GM19035 (cell line): ENCODE measurements around the gene CLPSL1.
A peak's percentile ranks its signal among the peaks of the same experiment; 100 is the strongest.
"Not testable (repeated sequence)": the region's sequence is repeated elsewhere in the genome, so short reads cannot be mapped to it uniquely, and the experiment has no call there.

Experiments
- ATAC-seq: cut with Tn5 transposase; IDR thresholded peaks from one replicate; pipeline ENCODE4 v1.9.1; 2021; ENCODE audit not compliant: unreplicated experiment

The CLPSL1 gene

GRCh38 chr6:35780719-35781118 lies at the start of gene CLPSL1:
TSS of gene CLPSL1 (plus strand) at chr6:35781019. CDS start at chr6:35781111, 92 bp downstream.
- no peak for ATAC-seq

GRCh38 chr6:35731414-35731735 lies 49.4 kb upstream of the CLPSL1 start:
- ATAC-seq, result peak; percentile 54

GRCh38 chr6:35731736-35732532 lies 48.9 kb upstream of the CLPSL1 start:
- peak; percentile 51 for ATAC-seq

GRCh38 chr6:35733633-35734032 lies 47.2 kb upstream of the CLPSL1 start:
- no peak for ATAC-seq

GRCh38 chr6:35734319-35734718 lies 46.5 kb upstream of the CLPSL1 start:
- not testable (repeated sequence) for ATAC-seq

- ATAC-seq, result no peak
These were observed 45.4 kb upstream of the CLPSL1 start for GRCh38 chr6:35735452-35735851.

- no peak for ATAC-seq
These were observed 44.4 kb upstream of the CLPSL1 start for GRCh38 chr6:35736253-35736894.

- no peak for ATAC-seq
These were observed 43.8 kb upstream of the CLPSL1 start, which contains the start of gene ARMC12 for GRCh38 chr6:35736982-35737412. TSS of gene ARMC12 (plus strand) at chr6:35737032. CDS start at chr6:35737109, 77 bp downstream.

GRCh38 chr6:35737413-35738211 lies 43.2 kb upstream of the CLPSL1 start:
- ATAC-seq, result no peak

GRCh38 chr6:35739645-35740524 lies 40.9 kb upstream of the CLPSL1 start:
- no peak for ATAC-seq

GRCh38 chr6:35742842-35743241 lies 38.0 kb upstream of the CLPSL1 start:
- ATAC-seq, result no peak

- no peak for ATAC-seq
These were observed 35.3 kb upstream of the CLPSL1 start for GRCh38 chr6:35745509-35745908.

- ATAC-seq, result no peak
These were observed 34.3 kb upstream of the CLPSL1 start for GRCh38 chr6:35746516-35746915.

GRCh38 chr6:35747877-35748276 lies 32.9 kb upstream of the CLPSL1 start:
- ATAC-seq, result no peak

- ATAC-seq, result no peak
These were observed 30.3 kb upstream of the CLPSL1 start for GRCh38 chr6:35750557-35750956.

- ATAC-seq, result no peak
These were observed 29.2 kb upstream of the CLPSL1 start for GRCh38 chr6:35751594-35751993.

GRCh38 chr6:35752330-35752729 lies 28.5 kb upstream of the CLPSL1 start:
- no peak for ATAC-seq

- ATAC-seq, result no peak
These were observed 26.2 kb upstream of the CLPSL1 start for GRCh38 chr6:35754452-35755277.

- ATAC-seq, result no peak
These were observed 25.4 kb upstream of the CLPSL1 start for GRCh38 chr6:35755278-35755924.
